WTC11 (cell line): ENCODE results near the gene N4BP2L2. TPM values are rescaled to one million over a fixed set of nuclear protein-coding genes. Genes with fewer than 3 reads are reported as not detected.

Experiments
- ATAC-seq: fragments of 200-7000 bp; cut with Tn5 transposase; 2 replicates; pipeline ENCODE4 v1.10.0; 2021; ENCODE audit warnings: mild to moderate bottlenecking, moderate library complexity
- CTCF ChIA-PET: fragments of 300-600 bp; sonication (Branson Sonifier 250); formaldehyde crosslinking; loops from one replicate; lab custom pipeline; 2021; ENCODE audit warnings: antibody characterized with exemption; lab: Charles Lee
- POLR2A ChIA-PET: fragments of 350-600 bp; sonication (Branson Sonifier 250); formaldehyde crosslinking; loops from one replicate; lab custom pipeline; 2021; ENCODE audit warnings: antibody characterized with exemption; lab: Charles Lee
- DNase-seq: peaks from one replicate; pipeline ENCODE4 v3.0.0; 2021; ENCODE audit warnings: low spot score
- H3K27ac Mint-ChIP-seq: 2 replicates; pipeline ENCODE4 v1.8.0; 2021; ENCODE audit warnings: mixed read lengths
- H3K27me3 Mint-ChIP-seq: 2 replicates; pipeline ENCODE4 v1.8.0; 2021; ENCODE audit warnings: low read depth, mild to moderate bottlenecking, moderate library complexity, mixed read lengths
- H3K36me3 Mint-ChIP-seq: 2 replicates; pipeline ENCODE4 v1.8.0; 2021; ENCODE audit warnings: mixed read lengths
- H3K4me1 Mint-ChIP-seq: 2 replicates; pipeline ENCODE4 v1.8.0; 2022; ENCODE audit warnings: mixed read lengths
- H3K4me3 Mint-ChIP-seq: 2 replicates; pipeline ENCODE4 v1.8.0; 2021; ENCODE audit warnings: mild to moderate bottlenecking, moderate library complexity, mixed read lengths
- H3K9me3 Mint-ChIP-seq: 2 replicates; pipeline ENCODE4 v1.8.0; 2021; ENCODE audit warnings: mixed read lengths
- CTCF ChIP-seq: fragments of 200-600 bp; IDR thresholded peaks from 2 replicates; pipeline ENCODE4 v1.8.0; 2022; ENCODE audit warnings: antibody characterized with exemption
- E2F1 ChIP-seq: sonication (generic); formaldehyde crosslinking; IDR thresholded peaks from 2 replicates; pipeline ENCODE4 v1.8.0; 2022; ENCODE audit warnings: mild to moderate bottlenecking, missing genetic modification reagents
- ESRRA ChIP-seq: sonication (generic); formaldehyde crosslinking; IDR thresholded peaks from 2 replicates; pipeline ENCODE4 v1.8.1; 2022; ENCODE audit warnings: mild to moderate bottlenecking, missing genetic modification reagents, borderline replicate concordance
- FOXP1 ChIP-seq: sonication (generic); formaldehyde crosslinking; IDR thresholded peaks from 2 replicates; pipeline ENCODE4 v1.8.0; 2022; ENCODE audit warnings: missing genetic modification reagents, mild to moderate bottlenecking, moderate library complexity, borderline replicate concordance
- FOXP4 ChIP-seq: sonication (generic); formaldehyde crosslinking; IDR thresholded peaks from 2 replicates; pipeline ENCODE4 v1.8.0; 2022; ENCODE audit warnings: mild to moderate bottlenecking, missing genetic modification reagents
- MLX ChIP-seq: sonication (generic); formaldehyde crosslinking; IDR thresholded peaks from 2 replicates; pipeline ENCODE4 v1.8.1; 2023; ENCODE audit warnings: mild to moderate bottlenecking, missing genetic modification reagents, moderate library complexity
- NFATC4 ChIP-seq: fragments of 250-450 bp; sonication (Bioruptor Pico); IDR thresholded peaks from 2 replicates; pipeline ENCODE4 v1.9.0; 2021; ENCODE audit warnings: mild to moderate bottlenecking
- NFE2L1 ChIP-seq: sonication (generic); formaldehyde crosslinking; IDR thresholded peaks from 2 replicates; pipeline ENCODE4 v1.8.1; 2023; ENCODE audit warnings: missing genetic modification reagents
- USF1 ChIP-seq: sonication (generic); formaldehyde crosslinking; IDR thresholded peaks from 2 replicates; pipeline ENCODE4 v1.8.0; 2022; ENCODE audit warnings: mild to moderate bottlenecking, missing genetic modification reagents
- ZNF121 ChIP-seq: sonication (generic); formaldehyde crosslinking; IDR thresholded peaks from 2 replicates; pipeline ENCODE4 v1.8.0; 2023; ENCODE audit warnings: missing genetic modification reagents
- total RNA-seq: library from RNA; stranded (reverse); gene quantifications from 3 replicates; pipeline ENCODE4 v1.2.3, GENCODE V29; 2021
- TF ChIP-seq, protein P1 (sequence below): sonication (generic); formaldehyde crosslinking; IDR thresholded peaks from 2 replicates; pipeline ENCODE4 v1.8.1; 2023; ENCODE audit warnings: mild to moderate bottlenecking, moderate library complexity, missing genetic modification reagents
- TF ChIP-seq, protein P2 (sequence below): sonication (generic); formaldehyde crosslinking; IDR thresholded peaks from 2 replicates; pipeline ENCODE4 v1.8.0; 2022; ENCODE audit warnings: mild to moderate bottlenecking, missing genetic modification reagents
- TF ChIP-seq, protein P3 (sequence below): sonication (generic); formaldehyde crosslinking; IDR thresholded peaks from 2 replicates; pipeline ENCODE4 v1.8.0; 2023; ENCODE audit warnings: missing genetic modification reagents, mild to moderate bottlenecking, borderline replicate concordance

The N4BP2L2 gene
- total RNA-seq, 1 experiment from 2014 or later, result 68.9 TPM

GRCh38 chr13:32438871-32439270 is 99.7 kb downstream of the N4BP2L2 start (continued):
- no peak for TF ChIP-seq CTCF
- TF ChIP-seq, protein P1, sequence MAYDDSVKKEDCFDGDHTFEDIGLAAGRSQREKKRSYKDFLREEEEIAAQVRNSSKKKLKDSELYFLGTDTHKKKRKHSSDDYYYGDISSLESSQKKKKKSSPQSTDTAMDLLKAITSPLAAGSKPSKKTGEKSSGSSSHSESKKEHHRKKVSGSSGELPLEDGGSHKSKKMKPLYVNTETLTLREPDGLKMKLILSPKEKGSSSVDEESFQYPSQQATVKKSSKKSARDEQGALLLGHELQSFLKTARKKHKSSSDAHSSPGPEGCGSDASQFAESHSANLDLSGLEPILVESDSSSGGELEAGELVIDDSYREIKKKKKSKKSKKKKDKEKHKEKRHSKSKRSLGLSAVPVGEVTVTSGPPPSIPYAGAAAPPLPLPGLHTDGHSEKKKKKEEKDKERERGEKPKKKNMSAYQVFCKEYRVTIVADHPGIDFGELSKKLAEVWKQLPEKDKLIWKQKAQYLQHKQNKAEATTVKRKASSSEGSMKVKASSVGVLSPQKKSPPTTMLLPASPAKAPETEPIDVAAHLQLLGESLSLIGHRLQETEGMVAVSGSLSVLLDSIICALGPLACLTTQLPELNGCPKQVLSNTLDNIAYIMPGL, result no peak
- no peak for TF ChIP-seq NFE2L1 (CRISPR knock-in tag)
- TF ChIP-seq, protein P2, sequence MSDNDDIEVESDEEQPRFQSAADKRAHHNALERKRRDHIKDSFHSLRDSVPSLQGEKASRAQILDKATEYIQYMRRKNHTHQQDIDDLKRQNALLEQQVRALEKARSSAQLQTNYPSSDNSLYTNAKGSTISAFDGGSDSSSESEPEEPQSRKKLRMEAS, result no peak
- TF ChIP-seq USF1 (CRISPR knock-in tag), result no peak
- TF ChIP-seq, protein P3, sequence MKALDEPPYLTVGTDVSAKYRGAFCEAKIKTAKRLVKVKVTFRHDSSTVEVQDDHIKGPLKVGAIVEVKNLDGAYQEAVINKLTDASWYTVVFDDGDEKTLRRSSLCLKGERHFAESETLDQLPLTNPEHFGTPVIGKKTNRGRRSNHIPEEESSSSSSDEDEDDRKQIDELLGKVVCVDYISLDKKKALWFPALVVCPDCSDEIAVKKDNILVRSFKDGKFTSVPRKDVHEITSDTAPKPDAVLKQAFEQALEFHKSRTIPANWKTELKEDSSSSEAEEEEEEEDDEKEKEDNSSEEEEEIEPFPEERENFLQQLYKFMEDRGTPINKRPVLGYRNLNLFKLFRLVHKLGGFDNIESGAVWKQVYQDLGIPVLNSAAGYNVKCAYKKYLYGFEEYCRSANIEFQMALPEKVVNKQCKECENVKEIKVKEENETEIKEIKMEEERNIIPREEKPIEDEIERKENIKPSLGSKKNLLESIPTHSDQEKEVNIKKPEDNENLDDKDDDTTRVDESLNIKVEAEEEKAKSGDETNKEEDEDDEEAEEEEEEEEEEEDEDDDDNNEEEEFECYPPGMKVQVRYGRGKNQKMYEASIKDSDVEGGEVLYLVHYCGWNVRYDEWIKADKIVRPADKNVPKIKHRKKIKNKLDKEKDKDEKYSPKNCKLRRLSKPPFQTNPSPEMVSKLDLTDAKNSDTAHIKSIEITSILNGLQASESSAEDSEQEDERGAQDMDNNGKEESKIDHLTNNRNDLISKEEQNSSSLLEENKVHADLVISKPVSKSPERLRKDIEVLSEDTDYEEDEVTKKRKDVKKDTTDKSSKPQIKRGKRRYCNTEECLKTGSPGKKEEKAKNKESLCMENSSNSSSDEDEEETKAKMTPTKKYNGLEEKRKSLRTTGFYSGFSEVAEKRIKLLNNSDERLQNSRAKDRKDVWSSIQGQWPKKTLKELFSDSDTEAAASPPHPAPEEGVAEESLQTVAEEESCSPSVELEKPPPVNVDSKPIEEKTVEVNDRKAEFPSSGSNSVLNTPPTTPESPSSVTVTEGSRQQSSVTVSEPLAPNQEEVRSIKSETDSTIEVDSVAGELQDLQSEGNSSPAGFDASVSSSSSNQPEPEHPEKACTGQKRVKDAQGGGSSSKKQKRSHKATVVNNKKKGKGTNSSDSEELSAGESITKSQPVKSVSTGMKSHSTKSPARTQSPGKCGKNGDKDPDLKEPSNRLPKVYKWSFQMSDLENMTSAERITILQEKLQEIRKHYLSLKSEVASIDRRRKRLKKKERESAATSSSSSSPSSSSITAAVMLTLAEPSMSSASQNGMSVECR (CRISPR knock-in tag), result no peak
- no peak for TF ChIP-seq ESRRA (CRISPR knock-in tag)
- no peak for TF ChIP-seq FOXP4 (CRISPR knock-in tag)
- TF ChIP-seq MLX (CRISPR knock-in tag), result no peak
- TF ChIP-seq E2F1 (CRISPR knock-in tag), result no peak

- no peaks in the 10 kb centered on the region for H3K27me3 Mint-ChIP-seq
- no peak overlapping the region for H3K4me3 Mint-ChIP-seq
- ATAC-seq (no peak), DNase-seq (no peak)
- CTCF ChIA-PET, result no interaction called here
- H3K9me3 Mint-ChIP-seq, result no peaks in the 10 kb centered on the region
- no peak for TF ChIP-seq NFATC4 (CRISPR knock-in tag)
- TF ChIP-seq MLX (CRISPR knock-in tag), result no peak
- no peak for TF ChIP-seq ZNF121
- no peak for TF ChIP-seq E2F1 (CRISPR knock-in tag)
- no peak for TF ChIP-seq FOXP1 (CRISPR knock-in tag)
- POLR2A ChIA-PET, result no interaction called here
- peaks cover 4% of the 10 kb centered on the region for H3K36me3 Mint-ChIP-seq
- H3K27ac Mint-ChIP-seq, result no peak overlapping the region
- H3K4me1 Mint-ChIP-seq, result peaks cover 8% of the 10 kb centered on the region
These were observed 105.7 kb downstream of the N4BP2L2 start for GRCh38 chr13:32432856-32433255.
